GM21723 (cell line): ENCODE results near the gene GCHFR.

Experiments used
- ATAC-seq: cut with Tn5 transposase; IDR thresholded peaks from one replicate; pipeline ENCODE4 v1.9.1; 2021; ENCODE audit warnings: mild to moderate bottlenecking, moderate library complexity; ENCODE audit not compliant: unreplicated experiment

GCHFR gene

DNA sequence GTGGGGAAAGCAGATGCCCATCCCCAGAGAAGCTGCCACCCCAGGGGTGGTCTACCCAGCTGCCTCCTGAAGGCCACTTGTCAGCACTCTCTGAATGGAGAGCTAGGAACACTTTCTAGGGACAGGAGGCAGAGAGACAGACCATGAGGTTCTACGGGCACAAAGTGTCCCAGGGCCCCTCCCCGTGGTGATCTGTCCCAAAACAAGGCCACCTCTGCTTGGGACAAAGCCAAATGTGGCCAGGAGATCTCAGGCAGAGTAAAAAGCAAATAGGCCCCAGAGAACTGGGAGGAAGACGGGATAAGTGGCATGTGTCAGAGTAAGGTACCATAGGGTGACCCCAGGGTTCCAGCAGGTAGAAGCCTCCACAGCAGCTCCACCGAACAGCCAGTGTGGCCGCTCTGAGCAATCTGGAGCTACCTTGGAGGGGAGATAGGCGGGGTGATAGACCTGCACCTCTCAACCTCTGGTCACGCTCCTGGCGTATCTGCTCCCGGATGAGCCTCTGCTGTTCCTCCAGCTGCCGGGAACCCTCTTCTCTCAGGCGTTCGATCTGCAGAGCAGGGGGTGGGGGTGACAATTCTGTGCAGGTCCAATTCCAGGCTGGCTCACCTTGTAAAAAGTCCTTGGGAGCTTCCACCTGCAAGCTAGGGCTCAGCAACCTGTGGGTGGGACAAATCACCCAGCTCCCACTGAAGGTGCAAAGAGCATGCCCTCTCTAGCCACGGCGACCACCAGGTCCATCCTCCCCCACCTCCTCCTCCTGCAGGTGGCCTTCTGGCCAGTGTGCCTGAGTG lies 12.1 kb downstream of the GCHFR start:
- ATAC-seq: no peak

DNA sequence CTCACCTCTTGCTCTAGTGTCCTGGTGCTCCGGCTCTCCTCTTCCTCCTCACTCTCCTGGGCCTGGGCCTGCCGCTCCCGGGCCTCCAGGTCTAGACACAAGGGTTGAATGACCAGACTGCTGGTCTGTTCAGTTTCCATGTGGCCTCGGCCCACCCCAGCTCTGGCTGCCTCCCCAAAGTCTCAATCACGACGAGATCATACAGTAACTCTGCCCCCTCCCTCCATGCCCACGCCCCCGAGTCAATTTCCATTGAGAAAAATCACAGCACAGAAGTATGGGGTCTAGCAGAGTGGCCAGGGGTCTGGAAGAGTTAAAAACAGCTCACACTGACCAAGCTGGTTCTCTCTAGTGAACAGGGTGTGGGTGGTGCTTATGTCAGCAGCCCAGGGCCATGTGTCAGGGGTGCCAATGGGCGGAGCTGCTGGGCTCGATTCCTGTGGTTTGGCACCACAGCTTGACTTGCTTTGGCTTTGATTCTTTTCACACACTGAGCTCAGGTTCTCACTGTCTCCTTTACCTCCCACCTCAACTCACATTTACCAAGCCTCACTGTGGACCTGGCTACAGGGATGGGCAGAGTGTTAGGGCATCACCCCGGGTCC lies 12.8 kb downstream of the GCHFR start:
- no peak for ATAC-seq

DNA sequence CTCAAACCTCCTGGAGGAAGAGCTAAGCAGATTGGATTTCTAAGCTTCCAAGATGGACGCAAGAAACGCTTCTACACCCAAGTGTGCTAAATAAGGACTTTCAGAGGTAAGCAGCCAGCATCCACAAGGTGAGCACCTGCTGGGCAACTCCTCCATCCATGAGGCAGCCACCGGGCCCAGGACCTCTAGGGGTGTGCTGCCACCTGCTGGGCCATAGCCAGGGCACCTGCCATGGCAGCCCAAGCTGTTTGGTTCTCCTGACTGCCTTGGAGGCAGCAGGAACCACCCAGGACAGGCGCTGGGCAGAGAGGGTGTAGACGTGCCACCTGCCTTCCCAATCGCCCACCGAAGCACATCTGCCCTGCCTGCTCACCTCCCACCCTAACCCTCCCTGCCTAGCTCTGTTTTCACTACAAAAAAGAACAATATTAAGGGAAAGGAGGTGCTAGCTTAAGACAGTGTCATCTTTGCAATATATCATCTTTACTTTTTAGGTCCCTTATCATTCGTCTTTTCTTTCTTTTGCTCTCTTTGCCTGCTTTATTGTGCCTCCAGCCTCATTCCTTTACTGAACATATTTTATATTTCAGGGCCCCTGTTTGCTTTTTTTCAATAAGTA lies 18.9 kb downstream of the GCHFR start:
- ATAC-seq: peak; percentile 82

DNA sequence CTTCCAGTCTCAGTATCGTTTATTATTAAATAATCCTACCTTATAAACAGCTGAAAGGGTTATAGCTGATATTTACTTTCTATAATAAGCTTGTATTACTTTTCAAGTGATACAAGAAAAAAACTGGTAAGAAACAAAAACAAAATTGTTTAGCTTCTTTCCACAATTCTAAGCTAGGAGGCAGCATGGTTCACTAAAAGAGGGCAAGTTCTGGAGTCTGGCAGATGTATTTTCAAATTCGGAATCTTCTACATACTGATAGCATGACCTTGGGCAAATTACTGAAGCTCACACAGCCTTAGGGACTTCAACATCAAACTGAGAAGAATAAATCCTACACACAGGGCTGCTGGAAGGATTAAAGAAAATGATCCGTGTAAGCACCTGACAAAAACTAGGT lies 21.3 kb downstream of the GCHFR start:
- no peak for ATAC-seq

DNA sequence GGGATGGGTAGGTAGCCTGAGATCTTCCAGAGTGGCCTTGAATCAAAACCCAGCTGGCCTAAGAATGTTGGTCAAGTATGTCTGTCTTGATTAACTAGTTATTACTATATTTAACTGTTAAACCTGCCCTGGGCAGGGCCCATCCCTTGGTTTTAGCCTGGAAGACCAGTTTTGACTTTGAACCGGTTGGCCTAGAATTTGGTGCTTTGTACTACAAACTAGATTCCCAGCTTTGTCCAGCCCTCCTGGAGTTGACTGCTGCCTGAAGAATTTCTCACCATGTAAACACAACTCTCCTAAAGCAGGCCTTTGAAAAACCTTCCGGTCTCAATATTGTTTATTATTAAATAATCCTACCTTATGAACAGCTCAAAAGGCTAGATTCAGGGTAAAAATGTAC lies 21.9 kb downstream of the GCHFR start:
- ATAC-seq: no peak

DNA sequence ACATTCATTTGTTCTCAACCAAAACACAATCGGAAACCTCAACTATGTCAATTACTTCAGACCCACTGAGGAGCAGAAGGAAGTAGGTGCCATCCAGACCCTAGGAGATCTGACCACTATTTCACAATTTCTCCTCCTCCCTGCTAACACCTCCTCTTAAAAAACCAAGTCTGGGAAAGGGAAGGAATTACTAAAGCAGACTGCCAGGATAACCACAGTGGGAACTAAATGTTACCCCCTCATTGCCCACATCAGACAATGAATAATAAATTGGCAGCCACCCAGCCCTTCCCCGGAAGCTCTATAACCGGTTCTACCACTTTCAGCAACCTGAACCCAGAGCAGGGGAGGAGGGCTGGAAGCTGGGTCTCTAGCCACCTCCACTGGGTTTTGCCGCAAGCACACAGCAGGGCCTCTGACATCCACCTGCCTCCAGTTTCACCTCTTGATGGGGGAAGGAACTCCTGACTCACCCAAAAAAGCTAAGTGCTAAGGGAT lies 23.5 kb downstream of the GCHFR start:
- no peak for ATAC-seq

DNA sequence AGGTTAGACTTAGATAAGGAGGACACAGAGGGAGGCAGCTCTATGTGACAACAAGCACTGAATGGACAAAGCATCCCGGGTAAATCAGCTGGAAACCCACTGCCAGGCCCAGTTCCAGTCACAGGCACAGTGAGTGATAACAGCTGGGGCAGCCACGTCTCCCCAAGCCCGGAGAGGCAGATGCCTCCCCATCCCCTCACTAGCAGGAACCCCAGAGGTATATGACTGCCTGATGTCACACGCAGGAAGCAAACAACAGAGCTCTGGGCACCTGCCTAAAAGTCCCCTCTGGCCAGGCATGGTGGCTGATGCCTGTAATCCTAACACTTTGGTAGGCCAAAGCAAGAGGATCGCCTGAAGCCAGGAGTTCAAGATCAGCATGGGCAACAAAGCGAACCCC lies 24.1 kb downstream of the GCHFR start:
- no peak for ATAC-seq

DNA sequence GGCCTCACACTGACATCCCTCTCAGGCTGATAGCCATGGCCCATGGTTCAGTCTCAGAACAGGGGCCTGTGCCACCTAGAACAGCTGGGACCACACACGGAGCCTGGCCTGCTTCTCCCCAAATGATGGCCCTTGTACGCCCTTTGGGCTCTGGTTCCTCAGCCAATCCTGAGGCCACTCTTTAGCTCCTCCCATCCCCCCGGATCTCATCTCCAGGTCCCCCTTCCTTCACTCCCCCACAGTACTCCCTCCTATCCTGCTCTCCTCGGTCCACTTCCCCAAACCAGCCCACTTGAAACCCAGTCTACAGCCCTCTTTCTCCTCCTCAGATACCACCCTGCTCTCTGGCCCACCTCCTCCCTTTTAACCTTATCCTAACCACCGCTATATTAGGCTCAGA lies 25.3 kb downstream of the GCHFR start:
- no peak for ATAC-seq

DNA sequence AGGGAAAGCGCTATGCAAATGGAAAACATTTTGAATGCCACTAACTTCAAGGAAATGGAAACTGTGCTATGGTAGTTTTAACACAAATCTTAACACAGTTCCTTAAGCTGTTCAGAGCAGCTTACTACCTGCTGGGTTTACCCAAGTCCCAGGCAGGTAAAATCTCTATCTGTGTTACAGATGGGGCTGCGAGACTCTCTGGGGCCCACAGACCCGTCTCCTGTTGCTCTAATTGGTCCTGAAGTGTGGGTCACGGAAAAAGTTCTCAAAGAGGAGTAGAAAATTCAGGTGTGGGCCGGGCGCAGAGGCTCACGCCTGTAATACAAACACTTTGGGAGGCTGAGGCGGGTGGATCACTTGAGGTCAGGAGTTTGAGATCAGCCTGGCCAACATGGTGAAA lies 26.1 kb downstream of the GCHFR start:
- no peak for ATAC-seq

DNA sequence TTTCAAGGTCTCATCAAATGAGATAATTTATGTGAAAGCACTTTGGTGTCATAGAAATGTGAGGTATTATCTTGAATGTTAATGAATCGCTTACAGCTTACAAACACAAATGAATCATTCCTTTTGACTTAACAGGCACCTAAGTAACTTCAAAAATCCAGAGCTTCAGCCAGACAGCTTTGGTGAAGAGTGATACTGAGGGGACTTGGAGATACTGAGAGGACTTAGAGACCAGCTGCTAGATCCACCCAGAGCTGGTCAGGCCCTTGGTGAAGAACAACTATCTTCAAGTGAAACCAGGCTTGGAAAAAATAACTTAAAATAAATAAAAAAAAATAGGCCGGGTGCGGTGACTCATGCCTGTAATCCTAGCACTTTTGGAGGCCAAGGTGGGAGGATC lies 26.9 kb downstream of the GCHFR start:
- no peak for ATAC-seq

DNA sequence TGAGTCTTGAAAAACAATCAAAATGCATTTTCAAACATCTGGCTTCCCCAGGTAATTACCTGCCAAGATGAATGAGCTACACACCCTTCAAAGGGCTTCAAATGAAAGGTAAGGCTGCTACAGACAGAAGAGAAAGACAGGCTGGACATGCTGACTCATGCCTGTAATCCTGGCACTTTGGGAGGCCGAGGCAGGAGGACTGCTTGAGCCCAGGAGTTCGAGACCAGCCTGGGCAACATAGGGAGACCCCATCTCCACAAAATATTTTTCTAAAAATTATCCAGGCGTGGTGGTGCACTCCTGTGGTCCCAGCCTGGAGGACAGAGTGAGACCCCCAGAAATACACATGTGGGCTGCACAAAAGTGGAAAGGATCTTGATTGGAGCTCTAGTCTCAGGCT lies 28.5 kb downstream of the GCHFR start:
- no peak for ATAC-seq

DNA sequence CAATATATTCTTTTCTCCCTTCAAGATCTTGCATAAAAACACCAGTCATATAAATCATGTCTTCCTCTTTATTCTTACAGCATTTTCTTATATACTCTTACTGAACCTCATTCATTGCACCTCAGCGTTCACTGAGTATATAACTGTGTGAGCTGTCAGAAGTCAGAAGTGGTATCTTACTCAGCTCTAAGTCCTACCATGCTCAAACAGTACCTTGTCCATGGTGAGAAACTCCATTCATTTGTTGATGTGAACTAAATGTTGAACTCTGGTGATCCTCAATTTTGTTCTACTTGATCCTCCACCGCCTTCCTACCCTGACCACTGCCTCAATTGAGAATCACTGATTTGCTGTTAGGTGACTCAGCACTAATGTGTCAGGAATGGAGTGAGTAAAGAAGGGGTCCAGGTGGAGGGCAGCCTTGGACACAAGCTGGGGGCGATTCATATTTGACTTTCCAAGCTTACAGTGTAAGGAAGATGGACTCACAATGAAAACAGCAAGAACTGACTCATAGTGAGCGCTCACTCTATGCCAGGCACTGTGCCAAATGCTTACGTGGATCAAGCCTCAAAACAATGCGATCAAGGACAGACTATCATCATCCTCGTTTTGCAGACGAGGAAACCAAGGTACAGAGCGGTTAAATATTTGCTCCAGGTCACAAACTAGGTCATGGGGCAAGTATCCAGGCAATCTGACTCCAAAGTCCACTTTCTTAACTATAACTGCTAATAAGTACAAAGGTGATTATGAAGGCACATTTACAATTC lies 29.5 kb downstream of the GCHFR start:
- no peak for ATAC-seq

DNA sequence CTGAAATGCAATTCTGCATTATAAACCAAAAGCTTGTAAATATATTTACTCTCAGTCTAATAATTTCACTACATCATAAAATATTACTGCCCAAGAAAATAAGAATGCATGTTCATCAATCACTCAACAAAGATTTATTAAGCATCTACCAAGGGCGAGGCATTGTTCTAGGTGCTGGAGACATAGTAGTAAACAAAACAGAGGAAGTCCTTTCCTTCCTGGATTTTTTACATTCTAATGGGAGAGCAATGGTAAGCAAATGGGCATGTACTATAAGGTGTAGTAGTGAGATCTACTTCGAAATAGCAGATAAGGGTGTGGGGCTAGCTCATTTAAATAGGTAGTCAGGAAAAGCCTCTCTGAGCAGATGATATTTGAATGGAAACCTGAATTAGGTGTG lies 32.2 kb downstream of the GCHFR start:
- ATAC-seq: no peak

DNA sequence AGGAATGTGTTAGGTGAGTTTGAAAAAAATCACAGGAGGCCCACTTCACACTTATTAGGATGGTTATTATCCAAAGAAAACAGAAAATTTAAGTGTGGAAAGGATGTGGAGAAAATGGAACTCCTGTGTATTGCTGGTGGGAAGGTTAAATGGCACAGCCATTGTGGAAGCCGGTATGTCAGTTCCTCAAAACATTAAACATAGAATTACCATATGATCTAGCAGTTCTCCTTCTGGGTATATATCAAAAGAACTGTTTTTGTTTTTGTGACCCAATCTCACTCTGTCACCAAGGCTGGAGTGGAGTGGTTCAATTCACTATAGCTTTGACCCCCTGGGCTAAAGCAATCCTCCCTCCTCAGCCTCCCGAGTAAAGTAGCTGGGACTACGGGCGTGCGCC lies 32.6 kb downstream of the GCHFR start:
- ATAC-seq: no peak

DNA sequence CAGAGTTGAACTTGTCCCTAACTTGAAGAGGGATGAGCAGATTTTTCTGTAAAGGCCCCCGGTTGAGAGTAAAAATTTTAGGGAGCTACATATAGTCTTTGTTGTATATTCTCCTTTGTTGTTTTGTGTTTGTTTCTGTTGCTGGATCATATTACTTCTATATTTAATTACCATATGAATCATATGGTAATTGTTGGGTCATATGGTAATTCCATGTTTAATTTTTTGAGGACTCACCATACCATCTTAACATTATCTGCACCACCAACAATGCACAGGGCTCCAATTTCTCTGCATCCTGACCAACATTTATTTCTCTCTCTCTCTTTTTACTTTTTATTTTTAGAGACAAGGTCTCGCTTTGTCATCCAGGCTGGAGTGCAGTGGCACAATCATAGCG lies 35.7 kb downstream of the GCHFR start:
- ATAC-seq: no peak

DNA sequence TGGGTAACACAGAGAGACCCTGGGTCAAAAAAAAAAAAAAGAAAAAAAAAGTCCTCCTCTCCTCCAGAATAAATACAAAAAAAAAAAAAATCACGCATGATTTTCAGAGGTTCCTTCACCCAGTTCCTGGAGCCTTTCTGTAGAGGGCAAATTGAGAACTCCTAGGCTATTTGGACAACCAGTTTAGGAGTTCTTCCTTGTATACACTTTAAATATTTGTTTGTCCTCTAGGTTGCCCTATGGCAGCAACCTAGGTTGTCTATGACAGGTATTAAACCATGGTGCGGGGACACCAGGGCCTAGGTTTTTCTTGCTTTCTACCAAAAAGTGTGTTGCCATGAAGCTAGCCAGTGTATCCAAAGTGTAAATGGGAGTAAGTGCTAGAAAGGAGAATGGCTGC lies 39.2 kb downstream of the GCHFR start:
- no peak for ATAC-seq

DNA sequence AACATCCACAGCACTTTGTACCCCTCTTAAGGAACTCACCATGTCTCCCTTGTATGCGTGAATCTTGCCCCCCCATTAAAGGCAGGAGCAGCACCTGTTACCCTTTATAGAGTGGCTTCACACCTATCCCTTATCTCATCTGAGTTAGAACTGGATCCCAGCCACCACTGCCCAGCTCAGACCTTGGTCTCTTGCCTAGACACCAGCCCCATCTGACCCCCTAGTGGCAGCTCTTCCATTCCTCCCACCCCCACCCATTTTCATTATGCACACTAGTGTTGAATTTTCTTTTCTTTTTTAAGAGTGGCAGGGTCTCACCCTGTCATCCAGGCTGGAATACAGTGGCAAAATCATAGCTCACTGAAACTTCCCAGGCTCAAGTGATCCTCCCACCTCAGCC lies 39.8 kb downstream of the GCHFR start:
- no peak for ATAC-seq

DNA sequence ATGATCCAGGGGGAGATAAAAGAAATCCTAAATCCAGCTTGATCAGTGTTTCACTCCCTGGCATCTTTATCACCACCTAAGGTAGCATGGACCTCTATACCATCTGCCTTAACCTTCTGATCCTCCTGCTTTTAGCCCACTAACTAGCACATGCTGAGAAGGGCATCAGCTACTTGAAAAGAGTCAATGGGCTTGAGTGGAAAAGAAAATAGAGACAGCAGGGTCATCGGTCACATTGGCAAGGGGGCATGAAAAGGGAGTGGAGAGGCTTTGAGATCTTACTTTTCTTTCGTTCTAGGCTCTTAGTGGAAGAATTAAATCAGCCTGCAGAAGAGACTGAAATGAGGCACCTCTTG lies 42.8 kb downstream of the GCHFR start:
- no peak for ATAC-seq

DNA sequence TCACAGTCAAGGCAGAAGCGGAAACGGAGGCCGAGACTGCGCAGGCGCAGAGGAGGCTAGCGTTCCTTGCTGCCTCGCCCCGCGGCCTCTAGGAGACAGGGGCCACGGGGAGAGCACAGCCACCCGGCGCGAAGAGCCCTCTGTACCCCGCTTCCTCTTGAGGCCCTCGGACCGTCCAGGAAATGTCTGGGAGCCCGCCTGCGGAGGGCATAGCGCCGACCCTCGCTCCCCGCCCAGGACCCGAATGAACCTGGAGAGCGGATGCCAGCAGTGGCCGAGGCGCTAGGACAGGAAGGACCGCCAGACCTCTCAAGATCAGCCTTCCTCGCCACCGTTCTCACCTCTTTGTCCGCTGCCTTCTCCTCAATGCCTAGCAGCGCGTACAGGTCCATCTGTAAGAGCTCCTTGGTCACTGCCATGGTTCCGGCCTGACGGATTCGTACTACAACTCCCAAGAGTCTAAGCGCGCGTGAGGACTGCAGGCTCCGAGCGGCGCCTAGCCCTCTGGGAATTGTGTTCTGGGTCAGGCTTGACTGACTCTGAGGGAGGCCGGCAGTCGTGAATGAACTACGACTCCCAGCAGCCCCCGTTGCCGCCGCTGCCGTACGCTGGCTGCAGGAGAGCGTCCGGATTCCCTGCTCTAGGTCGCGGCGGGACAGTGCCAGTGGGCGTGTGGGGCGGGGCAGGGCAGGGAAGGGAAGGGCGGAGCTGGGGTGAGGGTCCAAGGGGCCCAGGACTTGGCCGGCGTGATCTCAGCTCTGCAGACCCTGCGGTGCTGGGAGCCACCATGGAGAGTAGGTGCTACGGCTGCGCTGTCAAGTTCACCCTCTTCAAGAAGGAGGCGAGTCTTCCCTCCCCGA lies 43.4 kb downstream of the GCHFR start, which contains the start of the genes DNAJC17 and ZFYVE19:
TSS of gene DNAJC17 (minus strand) at position 446 of the 860 bp plus-strand sequence. CDS start at position 419, 27 bp downstream.
TSS of gene ZFYVE19 (plus strand) at position 62 of the 860 bp plus-strand sequence. CDS start at position 563, 501 bp downstream.
- peak; percentile 93 for ATAC-seq

DNA sequence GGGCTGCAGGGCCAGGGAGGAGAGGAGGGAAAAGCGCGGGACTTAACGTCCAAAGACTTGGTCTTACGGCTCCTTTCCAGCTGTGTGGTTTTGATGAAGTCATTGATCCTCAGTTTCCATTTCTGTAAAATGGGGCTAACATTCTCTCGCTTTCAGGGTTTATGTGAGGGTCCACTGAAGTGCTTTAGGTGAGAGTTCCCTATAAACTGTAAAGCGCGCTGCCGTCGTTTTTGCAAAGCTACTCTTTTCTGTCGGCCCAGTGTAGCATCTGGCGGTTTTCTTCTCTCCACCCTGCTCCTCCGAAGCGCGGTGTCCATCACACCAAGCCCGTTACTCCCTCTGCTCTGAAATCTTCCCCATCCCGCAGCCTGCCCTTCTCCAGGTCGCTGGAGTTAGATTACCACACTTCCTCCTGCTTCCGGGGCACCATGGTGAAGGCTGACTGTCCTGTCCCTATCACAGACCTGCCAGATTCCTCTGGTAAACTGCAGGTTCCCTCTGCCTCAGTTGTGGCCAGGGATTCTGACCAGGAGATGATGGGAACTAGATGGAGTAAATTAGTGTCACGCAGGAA lies 44.1 kb downstream of the GCHFR start:
- no peak for ATAC-seq
